ENCODE data around the gene PLA2G4D. TPM values are rescaled to one million over a fixed set of nuclear protein-coding genes. Genes with fewer than 3 reads are reported as not detected.

The PLA2G4D gene
- total RNA-seq, 4 donors from 2014 or later = 22.0 to 51.6 (median 29.2) TPM

DNA sequence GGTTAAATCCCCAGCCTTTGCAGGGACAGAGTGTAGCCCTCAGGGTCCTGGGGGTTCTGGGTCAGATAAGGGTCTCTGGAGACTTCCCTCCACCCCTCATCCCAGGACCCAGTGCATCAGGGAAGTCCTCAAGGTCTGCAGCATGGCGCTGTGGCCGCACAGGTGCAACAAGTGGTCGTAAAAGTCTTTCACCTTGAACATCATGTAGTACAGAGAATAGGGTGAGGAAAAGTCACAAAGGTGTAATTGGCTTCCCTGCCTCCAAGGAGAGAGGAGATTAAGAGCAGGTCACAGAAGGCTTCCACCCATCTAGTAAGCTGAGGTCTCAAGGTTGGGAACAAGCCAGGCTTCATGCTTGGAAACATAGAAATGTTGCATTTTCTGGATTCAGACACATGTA lies 29.2 kb upstream of the PLA2G4D start:
- intact Hi-C loops (cut with DNase I; ENCODE audit: low total_unique reads) = no loop called here
- WGBS, 2 donors = 98 to 100% methylated on average over 3 of the region's 3 CpGs
- DNase-seq (ENCODE audit: low spot score in 2 of 2) = no peak
- no peak overlapping the region for H3K4me3 ChIP-seq (ENCODE audit: low read depth, poor library complexity, severe bottlenecking)
- TF ChIP-seq, protein P1, sequence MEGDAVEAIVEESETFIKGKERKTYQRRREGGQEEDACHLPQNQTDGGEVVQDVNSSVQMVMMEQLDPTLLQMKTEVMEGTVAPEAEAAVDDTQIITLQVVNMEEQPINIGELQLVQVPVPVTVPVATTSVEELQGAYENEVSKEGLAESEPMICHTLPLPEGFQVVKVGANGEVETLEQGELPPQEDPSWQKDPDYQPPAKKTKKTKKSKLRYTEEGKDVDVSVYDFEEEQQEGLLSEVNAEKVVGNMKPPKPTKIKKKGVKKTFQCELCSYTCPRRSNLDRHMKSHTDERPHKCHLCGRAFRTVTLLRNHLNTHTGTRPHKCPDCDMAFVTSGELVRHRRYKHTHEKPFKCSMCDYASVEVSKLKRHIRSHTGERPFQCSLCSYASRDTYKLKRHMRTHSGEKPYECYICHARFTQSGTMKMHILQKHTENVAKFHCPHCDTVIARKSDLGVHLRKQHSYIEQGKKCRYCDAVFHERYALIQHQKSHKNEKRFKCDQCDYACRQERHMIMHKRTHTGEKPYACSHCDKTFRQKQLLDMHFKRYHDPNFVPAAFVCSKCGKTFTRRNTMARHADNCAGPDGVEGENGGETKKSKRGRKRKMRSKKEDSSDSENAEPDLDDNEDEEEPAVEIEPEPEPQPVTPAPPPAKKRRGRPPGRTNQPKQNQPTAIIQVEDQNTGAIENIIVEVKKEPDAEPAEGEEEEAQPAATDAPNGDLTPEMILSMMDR (IDR thresholded peaks at IDR 0.05) = no peak
- TF ChIP-seq POLR2A (IDR thresholded peaks at IDR 0.05) = no peak

DNA sequence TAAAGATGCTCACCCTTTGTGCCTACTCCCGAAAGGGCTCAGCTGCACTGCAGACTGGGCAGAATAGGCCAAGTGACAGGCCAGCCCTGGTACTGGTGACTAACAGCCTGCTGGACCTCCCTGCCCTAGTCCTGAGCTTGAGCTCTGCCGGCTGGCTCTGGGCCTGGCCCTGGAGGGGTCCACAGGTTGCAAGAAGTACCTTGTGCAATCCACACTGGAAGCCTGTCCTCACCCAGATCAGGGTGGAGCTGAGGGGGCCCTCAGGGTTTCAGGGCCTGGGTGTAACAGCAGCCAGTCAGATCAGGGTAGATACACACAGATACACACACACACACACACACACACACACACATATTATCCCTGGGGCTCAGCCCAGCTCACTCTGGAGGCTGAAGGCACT lies 27.3 kb upstream of the PLA2G4D start:
- no peak for TF ChIP-seq POLR2A (IDR thresholded peaks at IDR 0.05)
- TF ChIP-seq, protein P1 (IDR thresholded peaks at IDR 0.05) = no peak
- H3K4me3 ChIP-seq (ENCODE audit: low read depth, poor library complexity, severe bottlenecking) = no peak overlapping the region
- 0 to 60% methylated on average over 1 of the region's 2 CpGs for WGBS, 2 donors
- DNase-seq (ENCODE audit: low spot score in 2 of 2) = peak in 1 of 2 donors; percentile 21
- intact Hi-C loops (cut with DNase I; ENCODE audit: low total_unique reads) = no loop called here

DNA sequence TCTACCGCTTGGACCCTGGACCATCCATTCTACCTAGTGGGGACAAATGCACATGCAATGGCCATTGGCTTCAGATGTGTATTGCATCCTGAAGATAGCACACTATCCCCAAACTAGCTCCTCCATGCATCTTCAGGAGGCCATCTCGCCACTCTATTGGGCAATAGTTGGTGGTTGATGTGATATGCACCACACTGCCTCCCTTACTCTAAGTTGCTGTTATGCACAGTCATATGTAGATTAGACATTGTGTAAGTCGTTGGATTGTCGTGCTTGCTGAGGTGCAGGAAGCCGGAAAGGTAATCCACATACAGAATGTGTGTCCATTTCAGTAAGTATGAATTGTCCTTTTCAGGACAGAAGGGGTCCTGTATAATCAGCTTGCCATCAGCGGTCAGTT lies 26.7 kb upstream of the PLA2G4D start:
- TF ChIP-seq POLR2A (IDR thresholded peaks at IDR 0.05) = no peak
- TF ChIP-seq, protein P1 (IDR thresholded peaks at IDR 0.05) = no peak
- 70 to 77% methylated on average over 6 of the region's 6 CpGs for WGBS, 2 donors
- intact Hi-C loops (cut with DNase I; ENCODE audit: low total_unique reads) = no loop called here
- H3K4me3 ChIP-seq (ENCODE audit: low read depth, poor library complexity, severe bottlenecking) = no peak overlapping the region
- DNase-seq (ENCODE audit: low spot score in 2 of 2) = peak in 1 of 2 donors; percentile 9

DNA sequence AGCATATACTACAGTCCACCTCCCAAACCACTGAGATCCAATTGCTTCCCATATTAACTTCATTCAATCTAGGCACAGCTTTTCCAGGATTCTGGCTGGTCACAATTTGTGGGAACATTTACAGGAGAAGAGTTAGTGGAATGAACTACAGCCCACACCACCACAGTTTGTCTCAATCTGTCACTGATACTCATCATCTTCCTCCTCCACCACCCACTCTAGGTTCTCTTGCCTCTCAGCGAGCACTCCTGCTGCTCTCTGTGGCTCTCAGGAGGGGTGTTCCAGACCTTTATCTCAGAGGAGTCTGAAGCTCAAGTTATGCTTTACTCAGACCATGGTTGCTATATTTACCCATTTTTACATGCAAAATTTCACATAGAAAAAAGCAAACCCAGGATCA lies 25.9 kb upstream of the PLA2G4D start:
- WGBS, 2 donors = 87 to 89% methylated on average over 1 of the region's 1 CpG
- intact Hi-C loops (cut with DNase I; ENCODE audit: low total_unique reads) = no loop called here
- no peak overlapping the region for H3K4me3 ChIP-seq (ENCODE audit: low read depth, poor library complexity, severe bottlenecking)
- peak in 1 of 2 donors; percentile 3 for DNase-seq (ENCODE audit: low spot score in 2 of 2)
- TF ChIP-seq, protein P1 (IDR thresholded peaks at IDR 0.05) = no peak
- TF ChIP-seq POLR2A (IDR thresholded peaks at IDR 0.05) = no peak

DNA sequence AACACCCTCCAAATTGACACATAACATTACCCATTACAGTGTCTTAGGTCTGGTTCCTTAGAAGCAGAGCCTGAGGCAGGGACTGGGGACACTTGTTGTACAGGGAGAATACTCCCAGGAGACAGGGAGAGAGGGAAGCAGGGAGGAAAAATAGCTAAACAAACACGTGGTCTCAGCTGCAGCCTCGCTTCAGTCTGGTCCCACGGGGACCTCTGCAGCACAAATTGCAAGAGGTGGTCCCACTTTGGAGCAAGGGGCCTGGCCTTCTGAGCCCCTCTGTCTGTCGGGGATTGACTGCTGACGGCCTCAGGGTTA lies 25.0 kb upstream of the PLA2G4D start:
- 47% methylated on average over 5 of the region's 5 CpGs for WGBS, 2 donors
- no peak overlapping the region for H3K4me3 ChIP-seq (ENCODE audit: low read depth, poor library complexity, severe bottlenecking)
- TF ChIP-seq POLR2A (IDR thresholded peaks at IDR 0.05) = no peak
- TF ChIP-seq, protein P1 (IDR thresholded peaks at IDR 0.05) = no peak
- intact Hi-C loops (cut with DNase I; ENCODE audit: low total_unique reads) = no loop called here
- no peak for DNase-seq (ENCODE audit: low spot score in 2 of 2)

DNA sequence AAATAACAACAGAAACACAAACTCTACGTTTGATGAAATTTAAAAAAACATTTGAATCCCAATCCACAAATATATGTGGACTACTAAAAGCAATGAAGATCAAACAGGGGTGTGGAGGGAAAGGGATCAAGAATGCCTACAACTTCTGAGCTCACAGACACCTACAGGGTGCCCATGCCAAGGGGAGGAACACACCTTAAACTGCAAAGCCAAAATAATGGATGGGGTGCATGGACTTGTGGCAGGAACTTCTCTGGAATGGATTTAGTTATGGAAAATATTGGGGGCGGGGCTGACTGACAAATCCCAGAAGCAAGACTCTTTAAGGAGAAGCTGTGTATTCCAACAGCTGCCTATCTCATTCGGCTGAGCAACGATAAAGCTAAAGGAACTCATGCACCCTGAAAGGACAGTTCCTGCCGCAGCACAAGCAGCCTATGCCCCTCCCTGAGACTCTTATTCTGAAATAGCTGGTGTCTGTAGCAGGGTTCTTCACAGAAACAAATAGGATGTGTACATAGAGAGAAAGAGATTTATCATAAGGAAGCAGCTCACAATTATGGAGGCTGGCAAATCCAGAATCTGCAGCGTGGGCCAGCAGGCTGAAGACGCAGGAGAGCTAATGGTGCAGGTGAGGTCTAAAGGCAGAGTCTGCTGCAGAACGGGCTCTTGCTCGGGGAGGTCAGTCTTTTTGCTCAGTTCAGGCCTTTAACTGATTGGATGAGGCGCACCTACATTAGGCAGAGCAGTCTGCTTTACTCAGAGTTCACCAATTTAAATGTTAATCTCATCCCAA lies 24.5 kb upstream of the PLA2G4D start:
- intact Hi-C loops (cut with DNase I; ENCODE audit: low total_unique reads) = no loop called here
- DNase-seq (ENCODE audit: low spot score in 2 of 2) = peak in 1 of 2 donors; percentile 11
- 25 to 26% methylated on average over 10 of the region's 10 CpGs for WGBS, 2 donors

More for the DNA sequence above, 24.5 kb upstream of the PLA2G4D start:
- no peak for TF ChIP-seq POLR2A (IDR thresholded peaks at IDR 0.05)
- TF ChIP-seq, protein P1 (IDR thresholded peaks at IDR 0.05) = no peak
- no peak overlapping the region for H3K4me3 ChIP-seq (ENCODE audit: low read depth, poor library complexity, severe bottlenecking)
